SKM-1 (cell line): ENCODE measurements around the gene TTYH1.

Source experiments
- DNase-seq: peaks from one replicate; lab custom pipeline; 2025; ENCODE audit not compliant: unreplicated experiment; lab: John Stamatoyannopoulos, UW

Gene TTYH1

GRCh38 chr19:54475706-54476105, 60.4 kb downstream of the TTYH1 start:
- no peak for DNase-seq

- no peak for DNase-seq
These were observed 62.4 kb downstream of the TTYH1 start for GRCh38 chr19:54477650-54478049.

- DNase-seq = no peak
These were observed 63.5 kb downstream of the TTYH1 start for GRCh38 chr19:54478677-54479266.

DNA sequence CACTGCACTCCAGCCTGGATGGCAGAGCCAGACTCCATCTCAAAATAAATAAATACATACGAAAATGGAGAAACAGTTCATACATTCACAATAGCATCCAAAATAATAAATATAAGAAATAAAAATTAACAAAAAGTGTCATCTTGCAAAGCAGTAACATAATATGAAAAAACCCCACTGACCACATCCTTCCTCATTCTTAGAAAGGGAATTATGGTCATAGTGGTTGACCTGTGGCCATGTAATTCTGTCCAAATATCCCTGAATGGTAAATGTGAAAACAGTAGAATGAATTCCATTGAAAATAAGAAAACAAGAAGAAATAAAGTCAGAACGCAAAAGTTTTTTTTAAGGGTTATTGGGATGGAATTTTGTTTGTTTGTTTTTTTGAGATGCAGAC, 64.8 kb downstream of the TTYH1 start:
- DNase-seq = no peak

DNA sequence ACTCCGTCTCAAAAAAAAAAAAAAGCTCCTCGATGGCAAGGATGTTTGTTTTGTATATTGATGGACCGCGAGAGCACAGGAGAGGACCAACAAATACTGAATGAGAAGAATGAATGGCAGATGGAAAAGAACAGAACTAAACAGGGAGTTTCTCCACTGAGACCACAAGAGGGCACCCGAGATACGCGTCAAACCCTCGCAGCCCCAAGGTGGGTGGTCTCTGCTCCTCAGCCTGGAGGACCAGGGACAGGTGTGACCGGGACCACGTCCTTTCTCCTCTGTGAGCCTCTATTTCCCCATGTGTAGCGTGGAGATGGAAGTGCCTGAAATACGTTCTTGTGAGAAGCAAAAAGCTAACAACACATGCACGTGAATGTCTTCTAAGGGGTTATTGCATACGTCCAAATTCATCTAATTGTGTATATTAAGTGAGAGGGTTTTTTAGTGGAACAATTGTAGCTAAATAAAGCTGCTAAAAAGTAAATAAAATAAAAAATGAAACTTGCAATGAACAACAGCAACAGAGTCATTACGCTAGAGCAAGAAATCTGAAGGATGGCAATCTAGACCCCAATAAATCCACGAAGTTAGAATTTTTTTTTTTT, 66.2 kb downstream of the TTYH1 start:
- no peak for DNase-seq

DNA sequence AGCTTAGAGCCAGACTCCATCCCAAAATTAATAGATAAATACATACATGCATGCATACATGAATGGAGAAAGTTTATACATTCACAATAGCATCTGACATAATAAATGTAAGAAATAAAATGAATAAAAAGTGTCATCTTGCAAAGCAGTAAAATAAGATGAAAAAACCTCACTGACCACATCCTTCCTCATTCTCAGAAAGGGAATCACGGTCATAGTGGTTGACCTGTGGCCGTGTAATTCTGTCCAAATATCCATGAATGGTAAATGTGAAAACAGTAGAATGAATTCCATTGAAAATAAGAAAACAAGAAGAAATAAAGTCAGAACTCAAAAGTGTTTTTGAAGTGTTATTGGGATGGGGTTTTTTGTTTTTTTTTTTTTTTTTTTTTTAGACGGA, 67.6 kb downstream of the TTYH1 start:
- no peak for DNase-seq

- DNase-seq = no peak
These were observed 69.2 kb downstream of the TTYH1 start for GRCh38 chr19:54484451-54484850.

DNA sequence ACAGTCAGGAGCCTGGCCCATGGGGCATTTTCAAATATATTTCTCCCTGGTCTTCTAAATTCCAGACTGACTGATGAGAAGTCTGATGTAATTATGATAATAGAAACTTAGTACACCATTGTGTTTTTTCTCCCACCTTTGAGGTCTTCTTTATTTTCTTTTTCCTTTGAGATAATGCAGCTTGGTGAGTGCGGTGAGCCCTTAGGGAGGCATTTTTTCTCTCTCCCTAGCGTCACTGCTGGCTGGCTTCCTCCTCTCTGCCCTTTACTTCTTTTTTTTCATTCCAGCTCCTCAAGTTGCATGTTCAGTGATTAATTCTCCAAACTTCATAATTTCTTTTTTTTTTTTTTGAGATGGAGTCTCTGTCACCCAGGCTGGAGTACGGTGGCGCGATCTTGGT, 70.6 kb downstream of the TTYH1 start:
- DNase-seq = no peak
